H1 (cell line): Measurements from ENCODE around the gene ALOX12. TPM values are rescaled to one million over a fixed set of nuclear protein-coding genes. Genes with fewer than 3 reads are reported as not detected.

Experiments
- ATF2 ChIP-seq: IDR thresholded peaks from 2 replicates; pipeline ENCODE4 v1.6.1; 2012; ENCODE audit warnings: low read length, inconsistent platforms
- BACH1 ChIP-seq: IDR thresholded peaks from 2 replicates; pipeline ENCODE4 v1.6.1; 2012; ENCODE audit warnings: low read length, improper control_type of control experiment
- BRCA1 ChIP-seq: IDR thresholded peaks from 2 replicates; pipeline ENCODE4 v1.6.1; 2012; ENCODE audit warnings: low read depth, low read length, improper control_type of control experiment
- CHD2 ChIP-seq: IDR thresholded peaks from 2 replicates; pipeline ENCODE4 v1.6.1; 2012; ENCODE audit warnings: low read length, improper control_type of control experiment
- CREB1 ChIP-seq: IDR thresholded peaks from 2 replicates; pipeline ENCODE4 v1.6.1; 2012; ENCODE audit warnings: inconsistent platforms
- CTCF ChIP-seq, 3 experiments: IDR thresholded peaks; 1 replicate in 2 of 3; 2 replicates in 1 of 3; pipeline versions ENCODE4 v1.5.1 to v1.6.1; 2011; ENCODE audit warnings: low read length in 3 of 3, mild to moderate bottlenecking in 3 of 3, inconsistent platforms in 2 of 3, low read depth in 1 of 3, moderate library complexity in 1 of 3; ENCODE audit not compliant: insufficient read depth in 1 of 3; ENCODE audit errors: control extremely low read depth in 1 of 3
- EGR1 ChIP-seq: IDR thresholded peaks from 2 replicates; pipeline ENCODE4 v1.6.1; 2011; ENCODE audit warnings: low read depth, low read length, borderline replicate concordance
- GABPA ChIP-seq: IDR thresholded peaks from 2 replicates; pipeline ENCODE4 v1.6.1; 2011; ENCODE audit warnings: mild to moderate bottlenecking, low read length, moderate library complexity, borderline replicate concordance; ENCODE audit not compliant: insufficient read depth
- HDAC6 ChIP-seq: IDR thresholded peaks from one replicate; pipeline ENCODE4 v1.7.1; 2012; ENCODE audit warnings: low read depth, mild to moderate bottlenecking, inconsistent platforms, low read length, moderate library complexity
- JUN ChIP-seq: IDR thresholded peaks from 2 replicates; pipeline ENCODE4 v1.6.1; 2011; ENCODE audit warnings: low read depth, mild to moderate bottlenecking, improper control_type of control experiment, low read length
- KDM4A ChIP-seq: IDR thresholded peaks from one replicate; pipeline ENCODE4 v1.7.1; 2012; ENCODE audit warnings: low read depth, mild to moderate bottlenecking, moderate library complexity, low read length, inconsistent platforms; ENCODE audit not compliant: severe bottlenecking
- KDM5A ChIP-seq: fragments of 200-600 bp; IDR thresholded peaks from 2 replicates; pipeline ENCODE4 v1.7.1; 2012; ENCODE audit warnings: mild to moderate bottlenecking, low read length, inconsistent platforms, mixed read lengths
- NANOG ChIP-seq: IDR thresholded peaks from 2 replicates; pipeline ENCODE4 v1.6.1; 2011; ENCODE audit warnings: low read length, low read depth, mild to moderate bottlenecking, inconsistent platforms; ENCODE audit not compliant: insufficient read depth, poor library complexity, severe bottlenecking
- POLR2AphosphoS5 ChIP-seq: IDR thresholded peaks from 2 replicates; pipeline ENCODE4 v1.6.1; 2011; ENCODE audit warnings: low read depth, low read length
- RNF2 ChIP-seq: fragments of 200-900, 300-1000 bp; sonication (generic); IDR thresholded peaks from 2 replicates; pipeline ENCODE4 v1.7.1; 2016; ENCODE audit warnings: borderline replicate concordance, low read depth, mild to moderate bottlenecking, antibody characterized with exemption, low read length; ENCODE audit not compliant: poor library complexity, severe bottlenecking; ENCODE audit errors: missing control alignments
- SIRT6 ChIP-seq: IDR thresholded peaks from one replicate; pipeline ENCODE4 v1.7.1; 2012; ENCODE audit warnings: low read length, inconsistent platforms
- SIX5 ChIP-seq: IDR thresholded peaks from 2 replicates; pipeline ENCODE4 v1.6.1; 2011; ENCODE audit warnings: mild to moderate bottlenecking, low read depth, low read length
- SP1 ChIP-seq: IDR thresholded peaks from 2 replicates; pipeline ENCODE4 v1.6.1; 2011; ENCODE audit warnings: low read depth, low read length
- TBP ChIP-seq: IDR thresholded peaks from 2 replicates; pipeline ENCODE4 v1.6.1; 2011; ENCODE audit warnings: low read depth, low read length, improper control_type of control experiment
- TEAD4 ChIP-seq: IDR thresholded peaks from 2 replicates; pipeline ENCODE4 v1.6.1; 2012; ENCODE audit warnings: low read depth, low read length, inconsistent platforms, mixed read lengths
- YY1 ChIP-seq: IDR thresholded peaks from 2 replicates; pipeline ENCODE4 v1.6.1; 2011; ENCODE audit warnings: low read depth, mild to moderate bottlenecking, low read length
- polyA plus RNA-seq, 7 experiments: library from polyadenylated mRNA; depleted of rRNA in 3 of 7; stranded (reverse) in 5 of 7; unstranded in 2 of 7; fragments of >200 nt in 5 of 7; fragments of 200-250 nt in 2 of 7; gene quantifications; 1 replicate in 5 of 7; 2 replicates in 1 of 7; 4 replicates in 1 of 7; pipeline versions ENCODE4 v1.2.1 to v1.2.3, GENCODE V29; 2011 to 2013; ENCODE audit warnings: missing spikeins in 2 of 7, mixed read lengths in 2 of 7
- total RNA-seq: library from RNA; stranded (reverse); fragmentation: NEBNext Ultra II Directional; extraction: Animal tissue kit (Norgen Biotek cat#: 25700); gene quantifications from 2 replicates; pipeline ENCODE4 v1.2.1, GENCODE V29; 2021

Gene ALOX12
- total and polyA plus RNA-seq, 2 of the 8 experiments (the other 6 are each of a cell fraction or from before 2014, with no cell fraction given): 1.4 to 2.0 TPM

- TF ChIP-seq EGR1 (no peak), CHD2 (no peak), SIRT6 (no peak), TEAD4 (0 out of 2 replicates have a peak, but pooled peaks have one; percentile 6), SP1 (no peak), RNF2 (no peak), BRCA1 (no peak), JUN (no peak), GABPA (no peak), CTCF (IDR thresholded peaks at IDR 0.05; ENCODE audit: control extremely low read depth in 1 of 3, insufficient read depth in 1 of 3, low read depth in 1 of 3, low read length in 3 of 3) (no peak), KDM5A (no peak), YY1 (no peak), KDM4A (peak; percentile 75), NANOG (no peak), CREB1 (peak; percentile 49; the same call in 1 of the 2 replicates), POLR2AphosphoS5 (peak; percentile 63; the same call in 1 of the 2 replicates), ATF2 (no peak), TBP (peak; percentile 82), SIX5 (no peak), BACH1 (no peak), HDAC6 (no peak)
Measured at GRCh38 chr17:7035591-7036368, 39.9 kb downstream of the ALOX12 start, which contains the start of gene SLC16A13 (continued).
